Liver (tissue), 9 donors: ENCODE measurements around the gene ZNHIT2. TPM values are rescaled to one million over a fixed set of nuclear protein-coding genes. Genes with fewer than 3 reads are reported as not detected.

Experiments used
- DNase-seq: peaks from one replicate; pipeline ENCODE4 v3.0.0-alpha.2; 2017; ENCODE audit warnings: low spot score
- H3K27ac ChIP-seq, 2 donors: one replicate each; pipeline ENCODE4 v1.7.0; 2013; ENCODE audit warnings: inconsistent platforms in 2 of 2, low read length in 2 of 2, control low read depth in 1 of 2, low read depth in 1 of 2, mild to moderate bottlenecking in 1 of 2
- H3K27me3 ChIP-seq, 4 donors: one replicate each; pipeline versions ENCODE4 v1.6.1 to v1.7.0; 2013; ENCODE audit warnings: low read length in 3 of 4, inconsistent platforms in 1 of 4, mild to moderate bottlenecking in 1 of 4, moderate library complexity in 1 of 4; ENCODE audit not compliant: control insufficient read depth in 4 of 4, insufficient read depth in 4 of 4
- H3K36me3 ChIP-seq, 4 donors: one replicate each; pipeline versions ENCODE4 v1.6.1 to v1.7.0; 2013; ENCODE audit warnings: low read length in 3 of 4, mild to moderate bottlenecking in 3 of 4, low read depth in 1 of 4, moderate library complexity in 1 of 4; ENCODE audit not compliant: control insufficient read depth in 4 of 4, insufficient read depth in 3 of 4
- H3K4me1 ChIP-seq, 4 donors: one replicate each; pipeline versions ENCODE4 v1.6.1 to v1.7.0; 2013; ENCODE audit warnings: low read length in 3 of 4, mild to moderate bottlenecking in 3 of 4, moderate library complexity in 1 of 4; ENCODE audit not compliant: control insufficient read depth in 4 of 4, insufficient read depth in 4 of 4
- H3K4me3 ChIP-seq, 3 donors: one replicate each; pipeline versions ENCODE4 v1.6.1 to v1.7.0; 2013; ENCODE audit warnings: low read length in 3 of 3, control low read depth in 1 of 3, low read depth in 1 of 3, mild to moderate bottlenecking in 1 of 3
- H3K9ac ChIP-seq, 2 donors: one replicate each; pipeline ENCODE4 v1.7.0; 2013; ENCODE audit warnings: low read length in 2 of 2, mild to moderate bottlenecking in 2 of 2, moderate library complexity in 2 of 2, control low read depth in 1 of 2, low read depth in 1 of 2
- H3K9me3 ChIP-seq, 4 donors: one replicate each; pipeline versions ENCODE4 v1.6.1 to v1.7.0; 2013; ENCODE audit warnings: low read length in 3 of 4; ENCODE audit not compliant: control insufficient read depth in 4 of 4
- EGR1 ChIP-seq, 2 donors: IDR thresholded peaks; 2 replicates each; pipeline ENCODE4 v1.6.1; 2016 to 2018; ENCODE audit warnings: antibody characterized with exemption in 2 of 2, low read depth in 2 of 2
- FOXA2 ChIP-seq: IDR thresholded peaks from 2 replicates; pipeline ENCODE4 v1.6.1; 2016; ENCODE audit warnings: antibody characterized with exemption
- HNF4A ChIP-seq, 2 donors: conservative IDR thresholded peaks; 2 replicates each; pipeline ENCODE4 v1.6.1; 2016; ENCODE audit warnings: antibody characterized with exemption in 2 of 2, mild to moderate bottlenecking in 2 of 2
- HNF4G ChIP-seq: IDR thresholded peaks from 2 replicates; pipeline ENCODE4 v1.6.1; 2016; ENCODE audit warnings: antibody characterized with exemption
- JUND ChIP-seq, 2 donors: IDR thresholded peaks; 2 replicates each; pipeline ENCODE4 v1.6.1; 2016; ENCODE audit warnings: antibody characterized with exemption in 2 of 2
- NR2F2 ChIP-seq: IDR thresholded peaks from 2 replicates; pipeline ENCODE4 v1.6.1; 2016; ENCODE audit warnings: antibody characterized with exemption
- RAD21 ChIP-seq, 2 donors: IDR thresholded peaks; 2 replicates each; pipeline ENCODE4 v1.6.1; 2016; ENCODE audit warnings: antibody characterized with exemption in 2 of 2, mild to moderate bottlenecking in 2 of 2
- RXRA ChIP-seq, 2 donors: IDR thresholded peaks; 2 replicates each; pipeline ENCODE4 v1.6.1; 2017 to 2018; ENCODE audit warnings: antibody characterized with exemption in 2 of 2, mild to moderate bottlenecking in 1 of 2
- SP1 ChIP-seq: IDR thresholded peaks from 2 replicates; pipeline ENCODE4 v1.6.1; 2018; ENCODE audit warnings: antibody characterized with exemption, mild to moderate bottlenecking
- ZBTB33 ChIP-seq: IDR thresholded peaks from 2 replicates; pipeline ENCODE4 v1.6.1; 2016; ENCODE audit warnings: antibody characterized with exemption
- WGBS: extraction: QIAGEN DNeasy Blood & Tissue Kit; methylation state at CpG from one replicate; pipeline ENCODE4 v1.1.7; 2013; 5-methylcytosine and 5-hydroxymethylcytosine counted together
- polyA plus RNA-seq, 2 donors: library from polyadenylated mRNA; stranded (reverse) in 1 of 2; unstranded in 1 of 2; fragments of 200-250 nt in 1 of 2; fragments of >200 nt in 1 of 2; fragmentation: Nextera tagmentation in 1 of 2; extraction: Ambion mirVana in 1 of 2; gene quantifications; one replicate each; pipeline versions ENCODE4 v1.2.1 to v1.2.3, GENCODE V29; 2013 to 2015
- total RNA-seq, 2 donors: library from RNA; depleted of rRNA; stranded (reverse); fragments of >200 nt; gene quantifications; one replicate each; pipeline ENCODE4 v1.2.3, GENCODE V29; 2014
- TF ChIP-seq, protein P1 (sequence below): fragments of 150-350 bp; IDR thresholded peaks from 2 replicates; pipeline ENCODE4 v1.5.1; 2017; ENCODE audit warnings: improper control_type of control experiment, low read depth, low read length; ENCODE audit not compliant: missing input control
- TF ChIP-seq, protein P2 (sequence below): IDR thresholded peaks from 2 replicates; pipeline ENCODE4 v1.6.1; 2016; ENCODE audit warnings: antibody characterized with exemption, mild to moderate bottlenecking
- donor health status: healthy.
- donor health status: healthy.
- donor health status: healthy.
- donor health status: healthy.
- donor health status: healthy.

Gene ZNHIT2
- total and polyA plus RNA-seq, 4 donors: 2.2 to 13.9 (median 6.1) TPM

GRCh38 chr11:65157336-65157735 is 39.8 kb upstream of the ZNHIT2 start:
- 89% methylated on average over 3 of the region's 3 CpGs for WGBS

DNA sequence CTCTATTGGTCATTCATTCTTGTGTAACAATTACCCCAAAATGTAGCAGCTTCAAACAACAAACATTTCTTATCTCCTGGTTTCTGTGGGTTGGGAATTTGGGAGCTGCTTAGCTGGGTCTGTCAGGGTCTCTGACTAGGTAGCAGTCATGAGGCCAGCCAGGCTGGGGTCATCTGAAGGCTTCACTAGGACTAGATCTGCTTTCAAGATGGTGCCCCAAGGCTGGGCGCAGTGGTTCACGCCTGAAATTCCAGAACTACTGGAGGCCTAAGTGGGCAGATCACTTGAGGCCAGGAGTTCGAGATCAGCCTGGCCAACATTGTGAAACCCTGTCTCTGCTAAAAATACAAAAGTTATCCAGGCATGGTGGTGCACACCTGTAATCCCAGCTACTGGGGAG is 39.4 kb upstream of the ZNHIT2 start:
- H3K4me3 ChIP-seq: no peak overlapping the region
- H3K36me3 ChIP-seq: no peaks in the 10 kb centered on the region
- no peaks in the 10 kb centered on the region for H3K9me3 ChIP-seq
- no peak overlapping the region for H3K9ac ChIP-seq
- no peak for TF ChIP-seq HNF4G
- H3K4me1 ChIP-seq: peaks cover 0 to 4% (median 2%) of the 10 kb centered on the region in 4 donors
- no peak for DNase-seq
- H3K27ac ChIP-seq: no peak overlapping the region
- H3K27me3 ChIP-seq: no peaks in the 10 kb centered on the region
- 95% methylated on average over 3 of the region's 3 CpGs for WGBS

More at GRCh38 chr11:65157336-65157735, 39.8 kb upstream of the ZNHIT2 start:
- Histone ChIP-seq H3K27ac (no peak overlapping the region), H3K36me3 (no peaks in the 10 kb centered on the region), H3K9ac (no peak overlapping the region), H3K4me3 (no peak overlapping the region), H3K27me3 (no peaks in the 10 kb centered on the region), H3K9me3 (no peaks in the 10 kb centered on the region), H3K4me1 (no peaks in the 10 kb centered on the region)
- no peak for DNase-seq
- TF ChIP-seq SP1 (no peak), HNF4G (no peak), JUND (IDR thresholded peaks at IDR 0.05) (no peak), ZBTB33 (no peak), HNF4A (conservative IDR thresholded peaks at IDR 0.05) (no peak), FOXA2 (no peak)

- no peak for DNase-seq
- WGBS: 97% methylated on average over 3 of the region's 3 CpGs
- H3K27me3 ChIP-seq: no peaks in the 10 kb centered on the region
- H3K4me1 ChIP-seq: peaks cover 0 to 10% (median 9%) of the 10 kb centered on the region in 4 donors
- TF ChIP-seq JUND (IDR thresholded peaks at IDR 0.05): no peak
- no peak for TF ChIP-seq NR2F2
- TF ChIP-seq, protein P1, sequence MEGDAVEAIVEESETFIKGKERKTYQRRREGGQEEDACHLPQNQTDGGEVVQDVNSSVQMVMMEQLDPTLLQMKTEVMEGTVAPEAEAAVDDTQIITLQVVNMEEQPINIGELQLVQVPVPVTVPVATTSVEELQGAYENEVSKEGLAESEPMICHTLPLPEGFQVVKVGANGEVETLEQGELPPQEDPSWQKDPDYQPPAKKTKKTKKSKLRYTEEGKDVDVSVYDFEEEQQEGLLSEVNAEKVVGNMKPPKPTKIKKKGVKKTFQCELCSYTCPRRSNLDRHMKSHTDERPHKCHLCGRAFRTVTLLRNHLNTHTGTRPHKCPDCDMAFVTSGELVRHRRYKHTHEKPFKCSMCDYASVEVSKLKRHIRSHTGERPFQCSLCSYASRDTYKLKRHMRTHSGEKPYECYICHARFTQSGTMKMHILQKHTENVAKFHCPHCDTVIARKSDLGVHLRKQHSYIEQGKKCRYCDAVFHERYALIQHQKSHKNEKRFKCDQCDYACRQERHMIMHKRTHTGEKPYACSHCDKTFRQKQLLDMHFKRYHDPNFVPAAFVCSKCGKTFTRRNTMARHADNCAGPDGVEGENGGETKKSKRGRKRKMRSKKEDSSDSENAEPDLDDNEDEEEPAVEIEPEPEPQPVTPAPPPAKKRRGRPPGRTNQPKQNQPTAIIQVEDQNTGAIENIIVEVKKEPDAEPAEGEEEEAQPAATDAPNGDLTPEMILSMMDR: no peak
- no peak for TF ChIP-seq EGR1 (IDR thresholded peaks at IDR 0.05; ENCODE audit: low read depth in 2 of 2)
- TF ChIP-seq FOXA2: no peak
- TF ChIP-seq RAD21 (IDR thresholded peaks at IDR 0.05): no peak
- TF ChIP-seq RXRA (IDR thresholded peaks at IDR 0.05): no peak
- TF ChIP-seq, protein P2, sequence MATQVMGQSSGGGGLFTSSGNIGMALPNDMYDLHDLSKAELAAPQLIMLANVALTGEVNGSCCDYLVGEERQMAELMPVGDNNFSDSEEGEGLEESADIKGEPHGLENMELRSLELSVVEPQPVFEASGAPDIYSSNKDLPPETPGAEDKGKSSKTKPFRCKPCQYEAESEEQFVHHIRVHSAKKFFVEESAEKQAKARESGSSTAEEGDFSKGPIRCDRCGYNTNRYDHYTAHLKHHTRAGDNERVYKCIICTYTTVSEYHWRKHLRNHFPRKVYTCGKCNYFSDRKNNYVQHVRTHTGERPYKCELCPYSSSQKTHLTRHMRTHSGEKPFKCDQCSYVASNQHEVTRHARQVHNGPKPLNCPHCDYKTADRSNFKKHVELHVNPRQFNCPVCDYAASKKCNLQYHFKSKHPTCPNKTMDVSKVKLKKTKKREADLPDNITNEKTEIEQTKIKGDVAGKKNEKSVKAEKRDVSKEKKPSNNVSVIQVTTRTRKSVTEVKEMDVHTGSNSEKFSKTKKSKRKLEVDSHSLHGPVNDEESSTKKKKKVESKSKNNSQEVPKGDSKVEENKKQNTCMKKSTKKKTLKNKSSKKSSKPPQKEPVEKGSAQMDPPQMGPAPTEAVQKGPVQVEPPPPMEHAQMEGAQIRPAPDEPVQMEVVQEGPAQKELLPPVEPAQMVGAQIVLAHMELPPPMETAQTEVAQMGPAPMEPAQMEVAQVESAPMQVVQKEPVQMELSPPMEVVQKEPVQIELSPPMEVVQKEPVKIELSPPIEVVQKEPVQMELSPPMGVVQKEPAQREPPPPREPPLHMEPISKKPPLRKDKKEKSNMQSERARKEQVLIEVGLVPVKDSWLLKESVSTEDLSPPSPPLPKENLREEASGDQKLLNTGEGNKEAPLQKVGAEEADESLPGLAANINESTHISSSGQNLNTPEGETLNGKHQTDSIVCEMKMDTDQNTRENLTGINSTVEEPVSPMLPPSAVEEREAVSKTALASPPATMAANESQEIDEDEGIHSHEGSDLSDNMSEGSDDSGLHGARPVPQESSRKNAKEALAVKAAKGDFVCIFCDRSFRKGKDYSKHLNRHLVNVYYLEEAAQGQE: no peak
- no peak overlapping the region for H3K9ac ChIP-seq
- no peak overlapping the region for H3K27ac ChIP-seq
- no peak overlapping the region for H3K4me3 ChIP-seq
- no peaks in the 10 kb centered on the region for H3K36me3 ChIP-seq
- no peaks in the 10 kb centered on the region for H3K9me3 ChIP-seq
Observed at GRCh38 chr11:65156256-65156655, 38.8 kb upstream of the ZNHIT2 start.
